GM12878 (cell line): ENCODE data around the gene RCOR1. TPM values are rescaled to one million over a fixed set of nuclear protein-coding genes. Genes with fewer than 3 reads are reported as not detected.

Experiments
- BCL11A ChIP-seq: IDR thresholded peaks from 2 replicates; pipeline ENCODE4 v1.6.1; 2011; ENCODE audit warnings: low read depth, low read length
- CBX5 ChIP-seq: sonication (generic); IDR thresholded peaks from 2 replicates; pipeline ENCODE4 v1.6.1; 2016; ENCODE audit warnings: low read depth, moderate library complexity, mild to moderate bottlenecking, inconsistent platforms
- GABPA ChIP-seq: IDR thresholded peaks from 2 replicates; pipeline ENCODE4 v1.6.1; 2014; ENCODE audit warnings: antibody characterized with exemption, low read depth, mild to moderate bottlenecking, inconsistent platforms
- HDAC6 ChIP-seq: fragments of 200-600 bp; sonication (generic); IDR thresholded peaks from one replicate; pipeline ENCODE4 v1.8.0; 2017; ENCODE audit warnings: antibody characterized with exemption; ENCODE audit not compliant: unreplicated experiment
- NFYA ChIP-seq: IDR thresholded peaks from 2 replicates; pipeline ENCODE4 v1.6.1; 2011; ENCODE audit warnings: low read depth, mild to moderate bottlenecking, low read length, improper control_type of control experiment, borderline replicate concordance
- NR2F1 ChIP-seq: fragments of 450-650 bp; conservative IDR thresholded peaks from 2 replicates; pipeline ENCODE4 v1.6.1; 2017; ENCODE audit warnings: mild to moderate bottlenecking
- SREBF2 ChIP-seq: IDR thresholded peaks from 2 replicates; pipeline ENCODE4 v1.6.1; 2012; ENCODE audit warnings: mild to moderate bottlenecking, low read length
- polyA plus RNA-seq, 11 experiments: library from polyadenylated mRNA; depleted of rRNA in 4 of 11; unstranded in 6 of 11; stranded (reverse) in 5 of 11; fragments of >200 nt; fragmentation: Nextera tagmentation in 4 of 11; fragmentation: Illumina TruSeq in 1 of 11; extraction: Ambion mirVana in 4 of 11; extraction: Trizol in 1 of 11; gene quantifications; 1 replicate in 1 of 11; 2 replicates in 10 of 11; pipeline versions ENCODE4 v1.2.1 to v1.2.3, GENCODE V29; 2011 to 2016; ENCODE audit warnings: inconsistent platforms in 2 of 11, missing spikeins in 2 of 11, low read depth in 1 of 11
- total RNA-seq, 4 experiments: library from RNA; depleted of rRNA in 3 of 4; stranded (reverse); fragments of >200 nt in 3 of 4; fragmentation: Illumina TruSeq in 1 of 4; extraction: Trizol in 1 of 4; gene quantifications; 2 replicates each; pipeline versions ENCODE4 v1.2.1 to v1.2.3, GENCODE V29; 2013 to 2021
- TF ChIP-seq, protein P1 (sequence below): IDR thresholded peaks from 2 replicates; pipeline ENCODE4 v1.6.1; 2012; ENCODE audit warnings: improper control_type of control experiment, low read depth, low read length; ENCODE audit not compliant: insufficient replicate concordance

The RCOR1 gene
- total and polyA plus RNA-seq, 10 of the 15 experiments (the other 5 are each of a cell fraction or from before 2014, with no cell fraction given): 1.6 to 12.2 (median 4.4) TPM

DNA sequence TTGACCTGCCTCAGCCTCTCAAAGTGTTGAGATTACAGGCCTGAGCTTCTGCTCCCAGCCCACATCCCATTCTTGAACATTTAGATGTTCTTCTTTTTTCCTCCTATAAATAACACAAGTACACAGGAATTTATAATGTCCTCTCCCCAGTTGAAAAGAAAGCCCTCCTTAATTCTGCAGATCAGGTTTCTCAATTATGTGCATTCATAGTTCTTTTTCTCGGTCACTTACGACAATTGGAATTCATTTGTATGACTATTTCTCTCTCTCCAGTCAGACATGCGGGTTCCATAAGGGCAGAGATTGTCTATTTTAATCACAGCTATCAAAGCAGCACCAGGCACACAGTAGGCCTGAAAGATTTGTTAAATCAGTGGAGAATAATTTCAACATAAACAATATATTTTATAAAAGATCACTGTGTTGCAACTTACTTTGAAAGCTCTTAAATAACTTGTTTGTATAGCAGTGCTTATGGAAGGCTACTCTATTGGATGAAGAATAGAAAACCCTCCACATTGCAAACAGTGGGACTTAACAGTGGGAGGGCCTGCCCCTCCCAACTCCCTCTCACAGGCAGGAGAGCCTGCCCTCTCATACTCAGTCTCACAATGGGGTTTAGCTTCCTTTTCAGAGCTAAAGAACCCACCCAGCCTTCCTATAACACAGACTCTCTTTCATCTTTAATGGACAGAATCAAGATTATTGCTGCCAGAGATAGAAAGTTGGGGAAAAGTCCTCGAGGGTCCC is 100.7 kb downstream of the RCOR1 start (continued):
- TF ChIP-seq, protein P1, sequence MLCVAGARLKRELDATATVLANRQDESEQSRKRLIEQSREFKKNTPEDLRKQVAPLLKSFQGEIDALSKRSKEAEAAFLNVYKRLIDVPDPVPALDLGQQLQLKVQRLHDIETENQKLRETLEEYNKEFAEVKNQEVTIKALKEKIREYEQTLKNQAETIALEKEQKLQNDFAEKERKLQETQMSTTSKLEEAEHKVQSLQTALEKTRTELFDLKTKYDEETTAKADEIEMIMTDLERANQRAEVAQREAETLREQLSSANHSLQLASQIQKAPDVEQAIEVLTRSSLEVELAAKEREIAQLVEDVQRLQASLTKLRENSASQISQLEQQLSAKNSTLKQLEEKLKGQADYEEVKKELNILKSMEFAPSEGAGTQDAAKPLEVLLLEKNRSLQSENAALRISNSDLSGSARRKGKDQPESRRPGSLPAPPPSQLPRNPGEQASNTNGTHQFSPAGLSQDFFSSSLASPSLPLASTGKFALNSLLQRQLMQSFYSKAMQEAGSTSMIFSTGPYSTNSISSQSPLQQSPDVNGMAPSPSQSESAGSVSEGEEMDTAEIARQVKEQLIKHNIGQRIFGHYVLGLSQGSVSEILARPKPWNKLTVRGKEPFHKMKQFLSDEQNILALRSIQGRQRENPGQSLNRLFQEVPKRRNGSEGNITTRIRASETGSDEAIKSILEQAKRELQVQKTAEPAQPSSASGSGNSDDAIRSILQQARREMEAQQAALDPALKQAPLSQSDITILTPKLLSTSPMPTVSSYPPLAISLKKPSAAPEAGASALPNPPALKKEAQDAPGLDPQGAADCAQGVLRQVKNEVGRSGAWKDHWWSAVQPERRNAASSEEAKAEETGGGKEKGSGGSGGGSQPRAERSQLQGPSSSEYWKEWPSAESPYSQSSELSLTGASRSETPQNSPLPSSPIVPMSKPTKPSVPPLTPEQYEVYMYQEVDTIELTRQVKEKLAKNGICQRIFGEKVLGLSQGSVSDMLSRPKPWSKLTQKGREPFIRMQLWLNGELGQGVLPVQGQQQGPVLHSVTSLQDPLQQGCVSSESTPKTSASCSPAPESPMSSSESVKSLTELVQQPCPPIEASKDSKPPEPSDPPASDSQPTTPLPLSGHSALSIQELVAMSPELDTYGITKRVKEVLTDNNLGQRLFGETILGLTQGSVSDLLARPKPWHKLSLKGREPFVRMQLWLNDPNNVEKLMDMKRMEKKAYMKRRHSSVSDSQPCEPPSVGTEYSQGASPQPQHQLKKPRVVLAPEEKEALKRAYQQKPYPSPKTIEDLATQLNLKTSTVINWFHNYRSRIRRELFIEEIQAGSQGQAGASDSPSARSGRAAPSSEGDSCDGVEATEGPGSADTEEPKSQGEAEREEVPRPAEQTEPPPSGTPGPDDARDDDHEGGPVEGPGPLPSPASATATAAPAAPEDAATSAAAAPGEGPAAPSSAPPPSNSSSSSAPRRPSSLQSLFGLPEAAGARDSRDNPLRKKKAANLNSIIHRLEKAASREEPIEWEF: no peak
- TF ChIP-seq NR2F1 (no peak), NFYA (no peak), BCL11A (no peak), HDAC6 (no peak), CBX5 (no peak), GABPA (no peak), SREBF2 (no peak)
